GM18499 (cell line): ENCODE results near the gene JUN.

Source experiments
- ATAC-seq: cut with Tn5 transposase; IDR thresholded peaks from one replicate; pipeline ENCODE4 v1.9.1; 2021; ENCODE audit warnings: moderate number of reproducible peaks; ENCODE audit not compliant: insufficient read depth, unreplicated experiment

JUN gene

GRCh38 chr1:58783993-58784757, at the start of gene JUN:
Gene JUN, minus strand, starts transcription at chr1:58784047. Its CDS starts 977 bp downstream, at chr1:58783070.
- ATAC-seq = peak; percentile 82

DNA sequence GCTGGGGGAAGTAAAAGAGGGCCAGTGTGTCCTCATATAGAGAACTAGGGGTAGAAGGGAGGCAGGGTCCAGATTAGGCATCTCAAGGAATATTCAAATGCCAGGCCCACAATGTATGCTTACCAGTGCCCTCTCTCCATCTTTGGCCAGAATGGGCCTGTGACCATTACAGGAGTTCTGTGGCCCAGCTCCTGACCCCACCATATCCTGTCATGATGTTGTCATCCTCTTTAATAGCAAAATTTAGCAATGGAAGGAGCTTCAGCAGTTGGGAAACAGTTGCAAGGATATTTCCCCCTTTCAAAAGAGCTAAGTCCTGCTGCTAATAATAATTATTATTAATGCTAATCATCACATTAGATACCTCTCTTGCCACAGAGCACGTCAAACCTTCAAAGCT, 49.3 kb upstream of the JUN start:
- ATAC-seq = no peak

- ATAC-seq = no peak
Observed at GRCh38 chr1:58830291-58830690, 46.4 kb upstream of the JUN start.

DNA sequence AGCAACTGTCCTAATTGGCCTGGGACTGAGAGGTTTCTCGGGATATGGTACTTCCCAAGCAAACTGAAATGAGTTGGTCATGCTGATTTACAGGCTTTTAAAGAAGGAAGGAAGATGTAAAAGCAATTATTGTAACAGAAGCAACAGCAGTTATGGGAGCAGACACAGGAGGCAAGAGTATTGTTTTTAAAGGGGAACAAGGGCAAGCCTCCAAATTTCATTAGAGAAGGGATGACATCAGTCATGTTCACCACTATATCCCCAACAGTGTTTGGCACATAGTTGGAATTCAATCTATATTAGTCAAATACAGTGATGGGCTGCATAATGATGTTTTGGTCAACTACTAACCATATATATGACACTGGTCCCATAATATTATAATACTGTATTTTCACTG, 46.0 kb upstream of the JUN start:
- ATAC-seq = no peak

DNA sequence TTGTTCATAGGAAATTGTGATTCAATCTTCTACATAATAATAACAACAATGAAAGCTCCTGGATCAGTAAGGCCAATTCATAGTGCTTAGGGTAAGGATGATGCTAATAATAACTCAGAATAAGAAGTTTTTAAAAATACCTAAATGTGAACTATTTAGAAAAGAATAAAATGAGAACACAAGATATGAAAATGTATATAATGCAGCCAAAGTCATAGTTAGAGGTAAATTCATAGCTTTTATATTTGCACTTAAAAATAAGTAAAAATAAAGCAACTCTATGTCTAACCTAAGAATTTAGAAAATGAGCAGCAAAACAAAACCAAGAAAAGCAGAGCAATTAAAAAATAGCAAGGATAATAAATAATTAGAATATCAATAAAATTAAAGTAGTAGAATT, 43.5 kb upstream of the JUN start:
- ATAC-seq = no peak

- no peak for ATAC-seq
Observed at GRCh38 chr1:58824753-58825389, 41.0 kb upstream of the JUN start.

GRCh38 chr1:58823481-58824010, 39.7 kb upstream of the JUN start:
- no peak for ATAC-seq

- ATAC-seq = no peak
Observed at GRCh38 chr1:58821309-58821708, 37.5 kb upstream of the JUN start.

GRCh38 chr1:58818976-58819375, 35.1 kb upstream of the JUN start:
- ATAC-seq = no peak

GRCh38 chr1:58818075-58818474, 34.2 kb upstream of the JUN start:
- no peak for ATAC-seq

DNA sequence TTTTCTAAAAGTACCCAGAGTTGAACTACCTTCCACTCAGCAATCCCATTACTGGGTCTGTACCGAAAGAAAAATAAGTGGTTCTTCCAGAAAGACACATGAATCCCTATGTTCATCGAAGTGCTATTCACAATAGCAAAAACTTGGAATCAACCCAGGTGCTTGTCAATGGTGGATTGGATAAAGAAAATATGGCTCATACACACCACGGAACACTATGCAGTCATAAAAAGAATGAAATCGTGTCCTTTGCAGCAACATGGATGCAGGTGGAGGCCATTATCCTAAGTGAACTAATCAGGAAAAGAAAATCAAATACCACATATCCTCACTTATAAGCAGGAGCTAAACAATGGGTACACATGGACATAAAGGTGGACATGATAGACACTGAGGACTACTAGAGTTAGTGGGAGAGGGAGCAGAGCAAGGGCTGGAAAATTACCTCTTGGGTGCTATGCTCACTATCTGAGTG, 32.9 kb upstream of the JUN start:
- no peak for ATAC-seq

GRCh38 chr1:58816072-58816746, 32.4 kb upstream of the JUN start:
- ATAC-seq = no peak

DNA sequence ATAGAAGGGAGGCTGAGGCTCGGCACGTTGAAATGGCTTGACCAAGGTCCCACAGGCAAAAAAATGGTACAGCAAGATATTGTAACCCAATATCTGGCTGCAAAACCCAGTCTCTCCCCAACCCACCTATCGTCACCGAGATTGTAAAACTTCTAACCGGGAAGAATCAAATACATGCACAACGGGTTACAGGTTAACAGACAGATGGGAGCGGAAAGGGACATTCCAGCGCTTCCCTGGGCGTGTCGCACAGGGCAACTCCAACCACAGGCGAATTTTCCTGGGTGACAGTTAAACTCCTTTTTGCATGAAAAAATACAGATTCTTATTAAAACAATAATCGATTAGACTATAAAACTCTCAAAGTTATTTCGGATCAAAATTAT, 31.8 kb upstream of the JUN start:
- no peak for ATAC-seq

DNA sequence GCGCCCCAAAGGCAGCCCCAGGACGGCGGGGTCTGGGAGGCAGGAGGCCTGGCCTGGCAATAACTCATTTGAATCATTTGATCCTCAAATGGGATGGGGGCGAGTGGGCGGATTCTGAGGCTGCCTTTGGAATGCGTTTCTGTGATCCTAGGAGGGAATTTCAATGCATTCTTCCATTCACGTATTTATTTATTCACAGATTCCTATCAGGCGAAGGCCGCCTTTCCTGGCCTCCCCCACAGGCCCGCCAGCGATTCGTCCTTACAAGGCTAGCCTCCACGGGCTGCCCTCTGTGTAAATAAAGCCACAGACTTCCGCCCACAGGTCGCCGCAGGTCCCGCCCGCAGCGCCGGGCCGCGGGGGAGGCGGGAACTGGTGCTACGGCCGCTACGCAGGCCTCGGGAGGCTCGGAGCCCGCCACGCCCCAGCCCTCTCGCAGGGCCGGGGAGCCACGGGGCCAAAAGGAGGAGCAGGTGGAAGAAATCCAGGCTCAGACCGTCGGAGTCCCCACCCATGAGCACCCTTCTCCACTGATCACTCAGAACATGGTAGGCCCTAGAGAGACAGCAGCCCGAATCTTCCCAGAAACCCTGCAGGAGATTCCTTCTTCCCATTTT, 31.3 kb upstream of the JUN start:
- ATAC-seq = peak; percentile 41

- no peak for ATAC-seq
Observed at GRCh38 chr1:58814251-58815068, 30.6 kb upstream of the JUN start.

DNA sequence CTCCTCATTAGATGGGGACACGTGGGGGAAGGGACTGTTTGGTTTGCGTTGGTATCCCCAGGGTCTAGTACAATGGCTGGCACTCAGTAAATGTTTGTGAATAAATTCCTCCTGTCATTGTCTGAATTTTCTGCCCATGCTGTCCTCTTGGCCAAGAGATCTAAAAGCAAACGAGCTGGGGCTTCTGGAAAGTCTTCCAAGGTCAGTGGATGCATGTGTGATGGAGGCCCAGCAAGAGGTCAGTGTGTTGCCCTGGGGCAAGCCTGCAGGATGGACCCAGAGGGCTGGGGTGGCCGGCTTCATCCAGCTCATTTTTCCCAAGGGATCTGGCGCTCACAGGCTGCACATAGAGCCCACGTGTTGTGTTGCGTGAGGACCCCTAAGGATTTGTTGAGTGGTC, 30.0 kb upstream of the JUN start:
- ATAC-seq = no peak

- ATAC-seq = no peak
Observed at GRCh38 chr1:58813361-58813760, 29.5 kb upstream of the JUN start.

DNA sequence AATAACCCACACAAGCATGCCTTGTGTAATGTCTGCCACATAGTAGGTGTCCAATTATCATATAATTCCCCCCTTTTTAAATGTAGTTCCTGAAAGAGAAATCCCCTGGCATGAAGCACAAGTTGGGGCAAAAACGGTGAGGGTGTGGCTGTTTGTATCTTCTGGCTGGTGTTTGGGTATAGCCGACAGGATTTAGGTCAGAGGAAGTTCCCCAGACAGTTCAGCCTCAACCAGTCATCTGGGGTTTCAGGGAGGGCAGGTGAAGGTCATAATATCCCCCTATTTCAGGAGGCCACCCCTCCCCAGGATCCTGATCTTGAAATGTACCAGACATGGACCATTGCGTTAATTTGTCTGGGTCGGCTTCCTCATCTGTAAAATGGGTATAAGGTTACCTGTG, 29.1 kb upstream of the JUN start:
- ATAC-seq = no peak

- ATAC-seq = no peak
Observed at GRCh38 chr1:58812468-58812867, 28.6 kb upstream of the JUN start.

- no peak for ATAC-seq
Observed at GRCh38 chr1:58811303-58811702, 27.5 kb upstream of the JUN start.
